Neutrophil (primary cell): Measurements from ENCODE around the gene RUFY4.

Experiments used
- H3K27ac ChIP-seq: fragments of 200-600 bp; sonication (generic); 2 replicates; pipeline ENCODE4 v1.5.1; 2016; ENCODE audit warnings: mild to moderate bottlenecking, moderate library complexity
- H3K27me3 ChIP-seq: fragments of 200-600 bp; sonication (generic); 2 replicates; pipeline ENCODE4 v1.6.0; 2016; ENCODE audit warnings: mild to moderate bottlenecking
- H3K36me3 ChIP-seq: fragments of 200-600 bp; sonication (generic); 2 replicates; pipeline ENCODE4 v1.5.1; 2017
- H3K4me1 ChIP-seq, 2 experiments: fragments of 200-600 bp in 1 of 2; sonication (generic) in 1 of 2; 1 replicate in 1 of 2; 2 replicates in 1 of 2; pipeline versions ENCODE4 v1.5.1 to v1.6.1; 2013 to 2016; ENCODE audit warnings: low read depth in 1 of 2, low read length in 1 of 2, mild to moderate bottlenecking in 1 of 2, moderate library complexity in 1 of 2; ENCODE audit not compliant: control insufficient read depth in 1 of 2, insufficient read depth in 1 of 2
- H3K4me3 ChIP-seq, 2 experiments: fragments of 200-600 bp in 1 of 2; sonication (generic) in 1 of 2; 1 replicate in 1 of 2; 2 replicates in 1 of 2; pipeline ENCODE4 v1.5.1; 2013 to 2016; ENCODE audit warnings: low read depth in 1 of 2, low read length in 1 of 2, mild to moderate bottlenecking in 1 of 2, moderate library complexity in 1 of 2
- H3K9me3 ChIP-seq: fragments of 200-600 bp; sonication (generic); 2 replicates; pipeline ENCODE4 v1.5.1; 2016
- TF ChIP-seq, protein P1 (sequence below): fragments of 200-600 bp; sonication (generic); IDR thresholded peaks from 2 replicates; pipeline ENCODE4 v1.5.1; 2016; ENCODE audit warnings: antibody characterized with exemption

The RUFY4 gene

GRCh38 chr2:218077464-218078216, 8.6 kb downstream of the RUFY4 start:
- H3K9me3 ChIP-seq, result no peaks in the 10 kb centered on the region
- H3K27ac ChIP-seq, result no peak overlapping the region
- H3K36me3 ChIP-seq, result no peaks in the 10 kb centered on the region
- TF ChIP-seq, protein P1, sequence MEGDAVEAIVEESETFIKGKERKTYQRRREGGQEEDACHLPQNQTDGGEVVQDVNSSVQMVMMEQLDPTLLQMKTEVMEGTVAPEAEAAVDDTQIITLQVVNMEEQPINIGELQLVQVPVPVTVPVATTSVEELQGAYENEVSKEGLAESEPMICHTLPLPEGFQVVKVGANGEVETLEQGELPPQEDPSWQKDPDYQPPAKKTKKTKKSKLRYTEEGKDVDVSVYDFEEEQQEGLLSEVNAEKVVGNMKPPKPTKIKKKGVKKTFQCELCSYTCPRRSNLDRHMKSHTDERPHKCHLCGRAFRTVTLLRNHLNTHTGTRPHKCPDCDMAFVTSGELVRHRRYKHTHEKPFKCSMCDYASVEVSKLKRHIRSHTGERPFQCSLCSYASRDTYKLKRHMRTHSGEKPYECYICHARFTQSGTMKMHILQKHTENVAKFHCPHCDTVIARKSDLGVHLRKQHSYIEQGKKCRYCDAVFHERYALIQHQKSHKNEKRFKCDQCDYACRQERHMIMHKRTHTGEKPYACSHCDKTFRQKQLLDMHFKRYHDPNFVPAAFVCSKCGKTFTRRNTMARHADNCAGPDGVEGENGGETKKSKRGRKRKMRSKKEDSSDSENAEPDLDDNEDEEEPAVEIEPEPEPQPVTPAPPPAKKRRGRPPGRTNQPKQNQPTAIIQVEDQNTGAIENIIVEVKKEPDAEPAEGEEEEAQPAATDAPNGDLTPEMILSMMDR, result no peak
- no peaks in the 10 kb centered on the region for H3K27me3 ChIP-seq
- H3K4me1 ChIP-seq, result peaks cover 3 to 7% of the 10 kb centered on the region in 2 experiments
- H3K4me3 ChIP-seq, result no peak overlapping the region

DNA sequence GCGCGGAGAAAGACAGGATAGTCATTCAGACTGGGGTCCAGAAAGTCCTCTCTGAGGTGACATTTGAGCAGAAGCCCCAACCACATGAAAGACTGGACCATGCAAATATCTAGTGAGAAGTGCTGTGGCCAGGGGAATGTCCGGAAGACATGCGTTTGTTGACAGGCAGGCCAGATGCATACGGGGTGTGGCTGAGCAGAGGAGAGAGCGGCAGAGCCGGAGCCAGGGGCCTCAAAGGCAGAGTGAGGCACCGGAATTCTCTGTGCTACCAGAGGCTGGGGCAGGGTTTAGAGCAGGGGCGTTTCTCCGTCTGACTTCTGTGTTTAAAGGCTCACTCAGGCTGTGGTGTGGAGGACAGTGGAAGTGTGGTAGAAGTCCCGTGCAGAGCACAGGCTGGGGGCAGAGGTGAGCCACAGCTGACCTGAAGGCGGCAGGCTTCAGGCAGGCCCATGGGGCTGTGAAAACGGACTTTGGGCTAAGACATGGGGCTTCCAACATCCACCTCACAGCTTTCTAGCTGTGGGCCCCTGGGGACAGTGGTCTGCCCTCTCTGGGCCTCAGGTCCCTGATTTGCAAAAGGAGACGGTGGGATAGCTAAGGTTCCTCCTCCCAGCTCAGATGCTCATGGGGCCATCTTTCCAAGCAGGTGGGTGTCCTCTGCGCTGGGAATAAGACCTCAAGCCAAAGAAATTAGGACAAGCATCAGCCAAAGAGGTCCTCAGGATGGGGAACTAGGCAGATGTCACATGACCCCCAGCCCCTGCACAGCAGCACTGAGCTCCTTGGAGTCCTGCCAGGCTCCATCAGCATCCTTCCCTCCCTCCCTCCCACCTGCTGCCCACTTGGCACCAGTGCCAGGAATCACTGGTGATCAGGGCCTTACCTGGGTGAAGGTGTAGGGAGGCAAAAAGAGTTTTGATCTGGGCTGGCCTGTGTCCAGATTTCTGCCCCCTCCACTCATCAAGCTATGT, 11.2 kb downstream of the RUFY4 start:
- H3K4me3 ChIP-seq, result no peak overlapping the region
- H3K27ac ChIP-seq, result no peak overlapping the region
- H3K36me3 ChIP-seq, result no peaks in the 10 kb centered on the region
- no peaks in the 10 kb centered on the region for H3K9me3 ChIP-seq
- TF ChIP-seq, protein P1, result no peak
- H3K4me1 ChIP-seq, result no peaks in the 10 kb centered on the region
- H3K27me3 ChIP-seq, result no peaks in the 10 kb centered on the region

- H3K27ac ChIP-seq, result no peak overlapping the region
- TF ChIP-seq, protein P1, result no peak
- no peak overlapping the region for H3K4me3 ChIP-seq
- H3K27me3 ChIP-seq, result no peaks in the 10 kb centered on the region
- no peaks in the 10 kb centered on the region for H3K9me3 ChIP-seq
- no peaks in the 10 kb centered on the region for H3K4me1 ChIP-seq
- no peaks in the 10 kb centered on the region for H3K36me3 ChIP-seq
Observed at GRCh38 chr2:218081063-218081462, 12.0 kb downstream of the RUFY4 start.

DNA sequence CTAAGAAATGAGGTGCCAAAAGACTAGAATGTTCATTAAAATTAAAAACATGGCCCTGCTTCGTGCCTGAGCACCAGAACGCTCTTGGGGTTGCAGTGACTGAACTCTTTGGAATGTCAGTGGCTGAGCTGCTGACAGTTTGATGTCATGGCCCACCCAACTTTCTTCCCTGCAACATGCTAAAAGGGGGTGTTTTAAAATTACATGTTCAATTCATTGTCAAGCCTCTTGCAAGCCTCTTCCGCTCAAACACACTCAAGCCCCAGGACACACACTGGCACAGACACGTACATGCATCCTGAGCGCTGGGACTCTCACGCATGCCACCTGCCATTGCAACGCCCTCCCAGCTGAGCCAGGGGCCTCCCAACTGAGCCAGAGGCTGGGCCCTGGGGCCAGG, 12.6 kb downstream of the RUFY4 start:
- Histone ChIP-seq H3K4me1 (no peaks in the 10 kb centered on the region), H3K27me3 (no peaks in the 10 kb centered on the region), H3K27ac (no peak overlapping the region), H3K9me3 (no peaks in the 10 kb centered on the region), H3K36me3 (no peaks in the 10 kb centered on the region), H3K4me3 (no peak overlapping the region)
- TF ChIP-seq, protein P1, result no peak

DNA sequence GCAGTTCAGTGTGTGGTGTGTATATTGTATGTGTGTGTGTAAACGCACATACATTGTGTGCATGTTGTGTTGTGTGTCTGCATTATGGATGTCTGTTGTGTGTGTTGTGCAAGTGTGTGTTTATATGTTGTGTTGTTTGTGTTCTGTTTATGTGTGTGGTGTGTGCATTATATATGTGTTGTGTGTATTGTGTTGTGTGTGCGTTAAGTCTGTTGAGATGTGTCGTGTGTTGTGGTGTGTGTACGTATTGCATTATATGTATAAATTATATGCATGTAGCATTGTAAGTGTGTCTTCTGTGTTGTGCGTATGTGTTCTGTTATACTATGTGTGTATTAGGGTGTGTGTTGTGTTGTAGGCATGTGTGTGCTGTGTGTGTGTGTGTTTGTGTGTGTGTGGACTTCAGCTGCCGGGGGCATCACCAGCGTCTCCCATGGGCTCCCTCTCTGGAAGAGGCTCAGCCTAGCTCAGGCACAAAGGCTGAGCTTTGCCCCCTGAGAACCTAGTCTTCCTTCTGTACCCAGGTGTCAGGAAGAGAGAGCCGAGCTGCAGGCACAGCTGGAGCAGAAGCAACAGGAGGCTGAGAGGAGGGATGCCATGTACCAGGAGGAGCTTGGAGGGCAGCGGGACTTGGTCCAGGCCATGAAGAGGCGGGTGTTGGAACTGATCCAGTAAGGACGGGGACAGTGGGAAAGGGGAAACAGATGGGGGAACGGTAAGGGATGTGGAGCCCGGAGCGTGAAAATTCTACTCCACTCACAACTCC, 13.7 kb downstream of the RUFY4 start:
- H3K27me3 ChIP-seq, result no peaks in the 10 kb centered on the region
- no peak overlapping the region for H3K4me3 ChIP-seq
- no peak overlapping the region for H3K27ac ChIP-seq
- TF ChIP-seq, protein P1, result no peak
- no peaks in the 10 kb centered on the region for H3K4me1 ChIP-seq
- no peaks in the 10 kb centered on the region for H3K9me3 ChIP-seq
- H3K36me3 ChIP-seq, result no peaks in the 10 kb centered on the region
